ENCODE data around the gene PRKAB1. TPM values are rescaled to one million over a fixed set of nuclear protein-coding genes. Genes with fewer than 3 reads are reported as not detected.
A peak's percentile ranks its signal among the peaks of the same experiment; 100 is the strongest.
"Not testable (repeated sequence)": the region's sequence is repeated elsewhere in the genome, so short reads cannot be mapped to it uniquely, and the experiment has no call there.

Gene PRKAB1
- total RNA-seq, 1 donor = 16.6 TPM

DNA sequence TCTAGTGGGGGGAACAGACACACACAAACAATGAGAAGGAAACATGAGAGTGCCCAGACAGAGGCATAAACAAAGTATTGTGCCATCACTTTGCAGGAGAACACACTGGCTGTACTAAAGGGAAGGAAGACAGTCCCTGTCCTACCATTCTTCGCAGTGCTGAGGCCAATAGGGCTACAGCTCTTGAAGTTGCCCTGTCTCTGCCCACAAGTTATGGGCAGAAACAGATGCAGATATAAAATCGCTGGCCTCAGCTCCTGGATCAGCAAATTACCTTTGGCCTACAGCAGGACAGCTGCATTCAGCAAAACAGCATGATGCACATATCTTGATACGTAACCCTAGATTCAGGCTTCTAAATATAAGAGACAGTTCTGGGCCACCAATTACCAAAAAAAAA lies 23.0 kb upstream of the PRKAB1 start:
- TF ChIP-seq, protein P1, sequence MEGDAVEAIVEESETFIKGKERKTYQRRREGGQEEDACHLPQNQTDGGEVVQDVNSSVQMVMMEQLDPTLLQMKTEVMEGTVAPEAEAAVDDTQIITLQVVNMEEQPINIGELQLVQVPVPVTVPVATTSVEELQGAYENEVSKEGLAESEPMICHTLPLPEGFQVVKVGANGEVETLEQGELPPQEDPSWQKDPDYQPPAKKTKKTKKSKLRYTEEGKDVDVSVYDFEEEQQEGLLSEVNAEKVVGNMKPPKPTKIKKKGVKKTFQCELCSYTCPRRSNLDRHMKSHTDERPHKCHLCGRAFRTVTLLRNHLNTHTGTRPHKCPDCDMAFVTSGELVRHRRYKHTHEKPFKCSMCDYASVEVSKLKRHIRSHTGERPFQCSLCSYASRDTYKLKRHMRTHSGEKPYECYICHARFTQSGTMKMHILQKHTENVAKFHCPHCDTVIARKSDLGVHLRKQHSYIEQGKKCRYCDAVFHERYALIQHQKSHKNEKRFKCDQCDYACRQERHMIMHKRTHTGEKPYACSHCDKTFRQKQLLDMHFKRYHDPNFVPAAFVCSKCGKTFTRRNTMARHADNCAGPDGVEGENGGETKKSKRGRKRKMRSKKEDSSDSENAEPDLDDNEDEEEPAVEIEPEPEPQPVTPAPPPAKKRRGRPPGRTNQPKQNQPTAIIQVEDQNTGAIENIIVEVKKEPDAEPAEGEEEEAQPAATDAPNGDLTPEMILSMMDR (IDR thresholded peaks at IDR 0.05; ENCODE audit: extremely low read depth, low read depth, low read length) = no peak
- H3K27ac ChIP-seq (ENCODE audit: low read depth, low read length) = no peak overlapping the region

DNA sequence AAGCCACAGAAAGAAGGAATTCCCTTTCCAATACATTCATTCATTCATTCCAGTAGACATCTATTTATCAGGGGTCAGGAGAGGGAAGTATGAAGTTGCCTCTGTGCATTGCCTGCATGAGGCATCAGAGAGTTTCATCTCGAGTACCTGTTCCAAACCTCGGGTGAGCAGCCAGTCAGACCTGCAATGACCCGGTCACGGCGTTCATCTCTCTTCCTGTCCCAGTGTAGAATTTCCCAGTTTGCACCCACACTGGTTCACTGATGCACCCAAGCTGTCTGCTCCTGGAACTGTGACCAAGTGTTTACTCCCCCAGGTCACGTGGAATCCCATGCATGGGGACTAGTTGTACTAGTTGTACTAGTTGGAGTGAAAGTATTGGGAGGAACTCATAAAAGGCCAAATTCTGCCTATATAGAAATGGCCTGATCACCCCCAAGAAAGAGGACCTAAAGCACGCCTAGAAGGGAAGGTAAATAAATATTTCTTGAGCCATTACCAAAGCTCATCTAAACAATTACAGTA lies 22.3 kb upstream of the PRKAB1 start:
- H4K20me1 ChIP-seq (ENCODE audit: insufficient read depth, low read length) = no peaks in the 10 kb centered on the region
- no peak overlapping the region for H3K4me2 ChIP-seq (ENCODE audit: insufficient read depth, low read length)
- H3K4me1 ChIP-seq (ENCODE audit: insufficient read depth, low read length) = no peaks in the 10 kb centered on the region
- no peaks in the 10 kb centered on the region for H3K9me3 ChIP-seq (ENCODE audit: low read depth, low read length)
- no peak for DNase-seq (ENCODE audit: insufficient read length, low spot score, missing footprints)
- H3K27ac ChIP-seq (ENCODE audit: low read depth, low read length) = no peak overlapping the region
- H3K4me3 ChIP-seq (ENCODE audit: insufficient read depth, low read length) = no peak overlapping the region
- H2AFZ ChIP-seq (ENCODE audit: low read length) = no peak overlapping the region
- TF ChIP-seq, protein P1 (IDR thresholded peaks at IDR 0.05; ENCODE audit: extremely low read depth, low read depth, low read length) = no peak
- H3K36me3 ChIP-seq (ENCODE audit: insufficient read depth, low read length) = no peaks in the 10 kb centered on the region
- H3K27me3 ChIP-seq (ENCODE audit: insufficient read depth, low read length) = no peaks in the 10 kb centered on the region
- H3K79me2 ChIP-seq (ENCODE audit: insufficient read depth, low read length) = no peaks in the 10 kb centered on the region

More for the DNA sequence above, 23.0 kb upstream of the PRKAB1 start:
- no peak overlapping the region for H3K4me3 ChIP-seq (ENCODE audit: insufficient read depth, low read length)
- no peaks in the 10 kb centered on the region for H3K79me2 ChIP-seq (ENCODE audit: insufficient read depth, low read length)
- H4K20me1 ChIP-seq (ENCODE audit: insufficient read depth, low read length) = no peaks in the 10 kb centered on the region
- H2AFZ ChIP-seq (ENCODE audit: low read length) = no peak overlapping the region
- H3K36me3 ChIP-seq (ENCODE audit: insufficient read depth, low read length) = no peaks in the 10 kb centered on the region
- no peak for DNase-seq (ENCODE audit: insufficient read length, low spot score, missing footprints)
- H3K9me3 ChIP-seq (ENCODE audit: low read depth, low read length) = no peaks in the 10 kb centered on the region
- no peaks in the 10 kb centered on the region for H3K27me3 ChIP-seq (ENCODE audit: insufficient read depth, low read length)
- no peak overlapping the region for H3K4me2 ChIP-seq (ENCODE audit: insufficient read depth, low read length)
- H3K4me1 ChIP-seq (ENCODE audit: insufficient read depth, low read length) = no peaks in the 10 kb centered on the region

DNA sequence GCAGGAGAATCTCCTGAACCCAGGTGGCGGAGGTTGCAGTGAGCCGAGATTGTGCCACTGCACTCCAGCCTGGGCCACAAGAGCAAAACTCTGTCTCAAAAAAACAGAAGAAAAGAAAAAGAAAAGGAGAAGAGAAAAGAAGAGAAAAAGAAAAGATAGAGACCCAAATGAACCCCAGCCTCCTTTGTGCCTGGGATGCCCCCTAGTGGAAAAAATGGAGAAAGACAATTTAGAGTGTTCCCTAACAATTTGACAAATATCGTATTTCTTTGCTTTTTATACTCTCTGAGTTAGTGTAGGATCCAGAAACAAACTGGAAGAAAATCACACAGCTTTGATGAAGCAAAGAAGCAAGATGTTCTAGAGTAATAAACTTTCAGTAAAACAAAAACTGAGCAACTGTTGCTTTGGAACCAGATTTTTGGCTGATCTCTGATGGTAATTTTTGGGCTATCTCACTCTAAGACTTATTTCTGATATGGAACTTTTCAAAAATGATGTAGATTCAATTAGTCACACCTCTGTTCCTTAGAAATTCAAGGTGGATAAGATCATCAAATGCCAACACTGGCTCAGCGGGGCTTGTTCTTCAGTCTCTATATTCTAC lies 18.6 kb upstream of the PRKAB1 start:
- Histone ChIP-seq H3K36me3 (ENCODE audit: insufficient read depth, low read length) (no peaks in the 10 kb centered on the region), H3K4me2 (ENCODE audit: insufficient read depth, low read length) (no peak overlapping the region), H3K79me2 (ENCODE audit: insufficient read depth, low read length) (no peaks in the 10 kb centered on the region), H3K27ac (ENCODE audit: low read depth, low read length) (no peak overlapping the region), H3K4me1 (ENCODE audit: insufficient read depth, low read length) (no peaks in the 10 kb centered on the region), H3K4me3 (ENCODE audit: insufficient read depth, low read length) (no peak overlapping the region), H3K27me3 (ENCODE audit: insufficient read depth, low read length) (no peaks in the 10 kb centered on the region), H2AFZ (ENCODE audit: low read length) (no peak overlapping the region), H3K9me3 (ENCODE audit: low read depth, low read length) (no peaks in the 10 kb centered on the region), H4K20me1 (ENCODE audit: insufficient read depth, low read length) (no peaks in the 10 kb centered on the region)
- TF ChIP-seq, protein P1 (IDR thresholded peaks at IDR 0.05; ENCODE audit: extremely low read depth, low read depth, low read length) = peak; percentile 74
- no peak for DNase-seq (ENCODE audit: insufficient read length, low spot score, missing footprints)

GRCh38 chr12:119652665-119653064 lies 15.3 kb upstream of the PRKAB1 start:
- DNase-seq (ENCODE audit: insufficient read length, low spot score, missing footprints) = no peak
- Histone ChIP-seq H3K79me2 (ENCODE audit: insufficient read depth, low read length) (no peaks in the 10 kb centered on the region), H3K36me3 (ENCODE audit: insufficient read depth, low read length) (no peaks in the 10 kb centered on the region), H3K4me1 (ENCODE audit: insufficient read depth, low read length) (no peaks in the 10 kb centered on the region), H4K20me1 (ENCODE audit: insufficient read depth, low read length) (no peaks in the 10 kb centered on the region), H2AFZ (ENCODE audit: low read length) (no peak overlapping the region), H3K4me3 (ENCODE audit: insufficient read depth, low read length) (no peak overlapping the region), H3K27me3 (ENCODE audit: insufficient read depth, low read length) (no peaks in the 10 kb centered on the region), H3K4me2 (ENCODE audit: insufficient read depth, low read length) (no peak overlapping the region), H3K27ac (ENCODE audit: low read depth, low read length) (no peak overlapping the region), H3K9me3 (ENCODE audit: low read depth, low read length) (no peaks in the 10 kb centered on the region)
- TF ChIP-seq, protein P1 (IDR thresholded peaks at IDR 0.05; ENCODE audit: extremely low read depth, low read depth, low read length) = no peak

- H4K20me1 ChIP-seq (ENCODE audit: insufficient read depth, low read length); H3K4me1 ChIP-seq (ENCODE audit: insufficient read depth, low read length); H3K36me3 ChIP-seq (ENCODE audit: insufficient read depth, low read length); H3K27me3 ChIP-seq (ENCODE audit: insufficient read depth, low read length); H3K27ac ChIP-seq (ENCODE audit: low read depth, low read length); H3K79me2 ChIP-seq (ENCODE audit: insufficient read depth, low read length); H3K9me3 ChIP-seq (ENCODE audit: low read depth, low read length); H3K4me2 ChIP-seq (ENCODE audit: insufficient read depth, low read length); H3K4me3 ChIP-seq (ENCODE audit: insufficient read depth, low read length); H2AFZ ChIP-seq (ENCODE audit: low read length); DNase-seq (ENCODE audit: insufficient read length, low spot score, missing footprints): not testable (repeated sequence)
Observed at GRCh38 chr12:119657001-119657400, 10.9 kb upstream of the PRKAB1 start.

DNA sequence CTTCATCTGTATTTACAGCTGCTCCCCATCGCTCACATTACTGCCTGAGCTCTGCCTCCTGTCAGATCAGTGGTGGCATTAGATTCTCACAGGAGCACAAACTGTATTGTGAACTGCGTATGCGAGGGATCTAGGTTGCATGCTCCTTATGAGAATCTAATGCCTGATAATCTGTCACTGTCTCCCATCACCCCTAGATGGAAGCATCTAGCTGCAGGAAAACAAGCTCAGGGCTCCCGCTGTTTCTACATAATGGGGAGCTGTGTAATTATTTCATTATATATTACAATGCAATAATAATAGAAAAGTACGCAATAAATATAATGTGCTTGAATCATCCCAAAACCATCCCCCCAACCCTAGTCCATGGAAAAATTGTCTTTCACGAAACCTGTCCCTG lies 9.8 kb upstream of the PRKAB1 start:
- H3K27me3 ChIP-seq (ENCODE audit: insufficient read depth, low read length); H3K4me1 ChIP-seq (ENCODE audit: insufficient read depth, low read length); H3K36me3 ChIP-seq (ENCODE audit: insufficient read depth, low read length); H3K9me3 ChIP-seq (ENCODE audit: low read depth, low read length); DNase-seq (ENCODE audit: insufficient read length, low spot score, missing footprints); H2AFZ ChIP-seq (ENCODE audit: low read length); H3K4me2 ChIP-seq (ENCODE audit: insufficient read depth, low read length); H3K4me3 ChIP-seq (ENCODE audit: insufficient read depth, low read length); H3K79me2 ChIP-seq (ENCODE audit: insufficient read depth, low read length); H4K20me1 ChIP-seq (ENCODE audit: insufficient read depth, low read length); H3K27ac ChIP-seq (ENCODE audit: low read depth, low read length): not testable (repeated sequence)

All from osteoblast (primary cell).